GM12872 (cell line): ENCODE measurements around the gene FOXP1.
A peak's percentile ranks its signal among the peaks of the same experiment; 100 is the strongest.

Experiments
- TF ChIP-seq, protein P1 (sequence below): IDR thresholded peaks from 3 replicates; pipeline ENCODE4 v1.5.1; 2011; ENCODE audit warnings: low read depth, mild to moderate bottlenecking, low read length, moderate library complexity; ENCODE audit not compliant: insufficient read depth

The FOXP1 gene

DNA sequence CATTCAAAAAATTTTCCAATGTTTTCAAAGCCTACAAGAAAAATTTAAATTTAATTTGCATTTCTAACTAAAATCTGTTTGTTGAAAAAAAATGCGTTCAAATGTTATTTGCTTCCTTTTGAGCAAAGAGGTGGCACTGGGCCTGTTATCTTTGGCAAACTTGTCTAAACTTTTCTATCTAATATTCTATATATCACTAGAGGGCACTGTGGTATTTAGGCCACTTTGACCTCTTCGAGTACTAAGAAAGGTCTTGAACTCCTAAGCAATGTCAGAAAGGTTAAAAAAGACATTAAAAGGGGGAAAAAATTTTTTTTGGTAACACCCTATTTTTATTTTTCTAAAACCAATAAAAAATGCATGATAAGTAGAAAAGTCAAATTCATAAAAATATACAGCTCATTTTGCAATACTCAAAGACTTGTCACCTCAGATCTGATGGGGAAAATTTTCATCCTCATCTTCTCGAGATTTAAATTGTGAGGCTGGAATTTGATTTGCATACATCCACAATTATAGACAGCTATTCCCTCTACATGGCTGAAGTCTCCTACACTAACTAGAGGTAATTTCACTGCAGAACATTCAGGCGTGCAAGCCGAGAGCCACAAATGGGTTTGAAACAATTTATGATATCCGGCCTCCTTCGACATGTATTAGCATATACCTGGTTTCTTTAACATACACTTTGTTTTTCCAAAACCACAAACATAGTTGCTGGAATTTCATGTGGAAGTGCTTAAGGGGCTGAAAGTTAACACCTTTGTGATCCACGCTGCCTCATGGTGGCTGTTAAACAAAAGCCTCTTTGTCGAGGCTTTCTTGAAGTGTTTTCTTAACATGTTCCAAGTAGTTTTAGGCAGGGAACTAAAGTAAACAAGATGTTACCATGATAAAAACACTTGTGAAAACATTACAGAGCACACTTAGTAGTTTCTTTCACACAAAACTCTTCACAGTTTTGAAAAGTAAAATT is 576.4 kb downstream of the FOXP1 start:
- TF ChIP-seq, protein P1, sequence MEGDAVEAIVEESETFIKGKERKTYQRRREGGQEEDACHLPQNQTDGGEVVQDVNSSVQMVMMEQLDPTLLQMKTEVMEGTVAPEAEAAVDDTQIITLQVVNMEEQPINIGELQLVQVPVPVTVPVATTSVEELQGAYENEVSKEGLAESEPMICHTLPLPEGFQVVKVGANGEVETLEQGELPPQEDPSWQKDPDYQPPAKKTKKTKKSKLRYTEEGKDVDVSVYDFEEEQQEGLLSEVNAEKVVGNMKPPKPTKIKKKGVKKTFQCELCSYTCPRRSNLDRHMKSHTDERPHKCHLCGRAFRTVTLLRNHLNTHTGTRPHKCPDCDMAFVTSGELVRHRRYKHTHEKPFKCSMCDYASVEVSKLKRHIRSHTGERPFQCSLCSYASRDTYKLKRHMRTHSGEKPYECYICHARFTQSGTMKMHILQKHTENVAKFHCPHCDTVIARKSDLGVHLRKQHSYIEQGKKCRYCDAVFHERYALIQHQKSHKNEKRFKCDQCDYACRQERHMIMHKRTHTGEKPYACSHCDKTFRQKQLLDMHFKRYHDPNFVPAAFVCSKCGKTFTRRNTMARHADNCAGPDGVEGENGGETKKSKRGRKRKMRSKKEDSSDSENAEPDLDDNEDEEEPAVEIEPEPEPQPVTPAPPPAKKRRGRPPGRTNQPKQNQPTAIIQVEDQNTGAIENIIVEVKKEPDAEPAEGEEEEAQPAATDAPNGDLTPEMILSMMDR: peak; percentile 33; the same call in 1 of the 3 replicates

DNA sequence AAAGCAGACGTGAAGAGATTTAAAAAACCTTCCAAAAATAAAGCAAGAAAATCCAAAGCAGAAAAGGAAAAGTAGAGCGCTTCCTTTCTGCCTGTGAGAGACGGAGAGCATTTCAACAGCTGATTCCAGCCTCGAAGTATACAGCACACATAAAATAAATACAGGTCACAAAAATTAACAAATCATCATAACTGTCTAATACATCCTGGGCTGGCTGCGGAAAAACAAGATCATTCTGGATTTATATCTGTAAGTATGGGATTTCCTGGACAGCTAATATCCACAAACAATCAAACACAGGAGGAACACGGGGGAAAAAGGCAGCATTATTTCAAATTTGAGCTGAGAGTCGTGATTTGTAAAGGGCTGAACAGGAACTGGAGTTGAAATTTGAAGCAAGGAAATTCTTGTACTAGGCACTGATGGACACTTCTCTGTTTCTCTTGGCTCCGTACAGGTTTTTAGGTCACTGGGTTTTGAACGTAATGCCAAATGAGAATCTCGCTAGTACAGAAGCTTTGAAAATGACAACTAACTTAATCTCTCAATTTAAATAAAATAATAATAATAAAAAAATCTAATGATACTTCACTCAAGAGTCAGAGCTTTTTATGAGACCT is 577.7 kb downstream of the FOXP1 start:
- TF ChIP-seq, protein P1: no peak

DNA sequence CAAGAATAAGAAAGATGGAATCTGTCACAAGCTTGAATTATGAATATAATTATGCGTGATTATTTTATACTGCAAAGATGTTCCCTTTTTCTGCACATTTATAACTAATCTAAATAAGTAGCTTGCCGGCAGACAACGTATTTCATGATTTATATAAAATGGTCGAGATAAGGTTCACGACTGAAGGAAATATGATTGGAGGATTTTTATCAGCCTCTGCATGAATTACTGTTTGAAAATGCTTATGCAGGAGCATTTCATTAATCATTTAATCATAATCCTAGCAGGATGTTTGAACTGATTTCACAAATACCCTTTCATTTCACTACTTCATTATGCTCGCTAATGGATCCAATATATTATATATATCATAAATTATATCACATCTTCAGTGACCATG is 580.0 kb downstream of the FOXP1 start:
- TF ChIP-seq, protein P1: no peak

DNA sequence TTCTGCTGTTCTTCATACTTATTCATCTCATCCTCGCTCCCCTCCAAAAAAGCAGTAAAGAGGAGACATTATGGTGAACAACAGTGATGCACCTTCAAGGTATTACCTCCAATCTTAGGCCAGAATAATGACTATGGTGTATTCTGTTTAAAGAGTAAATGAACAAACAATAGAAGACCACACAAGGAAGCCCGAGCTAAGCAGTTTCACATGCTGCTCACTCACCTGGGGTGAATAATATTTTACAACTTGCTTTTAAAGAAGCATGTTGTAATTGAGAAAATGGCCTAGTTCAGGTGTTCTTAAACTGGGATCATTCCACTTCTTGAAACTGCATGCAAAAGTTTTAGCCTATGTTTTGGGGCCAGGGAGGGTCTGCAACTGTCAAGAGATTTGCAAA is 581.2 kb downstream of the FOXP1 start:
- TF ChIP-seq, protein P1: no peak

DNA sequence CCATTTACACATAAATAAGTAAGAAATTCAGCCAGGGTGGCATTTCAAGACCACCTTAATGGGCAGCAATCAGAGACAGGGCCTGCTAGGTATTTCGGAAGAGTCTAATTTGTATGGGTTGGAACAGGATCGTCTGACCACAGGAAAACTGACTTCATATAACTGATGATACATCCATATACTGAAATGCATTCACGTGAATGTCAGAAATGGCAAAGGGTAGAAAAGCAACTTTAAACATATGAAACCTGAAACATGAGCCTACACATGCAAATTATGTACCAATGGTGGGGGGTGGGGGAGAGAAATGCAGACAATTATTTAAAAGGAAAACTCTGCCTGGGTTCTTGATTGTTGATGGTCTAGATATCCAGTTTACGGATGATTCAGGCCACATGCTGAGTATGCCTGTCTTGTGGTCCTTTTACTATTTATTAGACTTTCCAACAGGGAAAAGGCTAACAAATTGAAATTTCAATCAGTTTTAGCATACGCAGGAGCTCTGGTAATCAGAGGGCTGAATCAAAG is 582.2 kb downstream of the FOXP1 start:
- TF ChIP-seq, protein P1: no peak

DNA sequence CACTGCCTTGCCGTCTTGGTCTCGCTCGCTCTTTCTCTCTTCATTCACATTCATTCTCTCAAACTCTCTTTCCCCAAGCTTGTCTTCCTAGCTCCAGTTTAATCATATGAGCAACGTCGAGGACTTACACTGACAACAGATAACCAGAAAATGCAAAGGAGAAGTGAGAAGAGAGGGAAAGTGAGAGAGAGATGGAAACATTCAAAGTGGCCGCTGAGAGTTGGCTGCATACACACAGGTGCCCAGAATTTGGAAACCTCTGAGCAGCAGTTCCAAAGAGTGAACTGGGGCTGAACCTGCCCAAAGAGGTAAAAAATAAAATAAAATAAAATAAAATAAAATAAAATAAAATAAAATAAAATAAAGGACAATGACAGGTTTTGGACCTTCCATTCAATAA is 583.0 kb downstream of the FOXP1 start:
- TF ChIP-seq, protein P1: no peak

DNA sequence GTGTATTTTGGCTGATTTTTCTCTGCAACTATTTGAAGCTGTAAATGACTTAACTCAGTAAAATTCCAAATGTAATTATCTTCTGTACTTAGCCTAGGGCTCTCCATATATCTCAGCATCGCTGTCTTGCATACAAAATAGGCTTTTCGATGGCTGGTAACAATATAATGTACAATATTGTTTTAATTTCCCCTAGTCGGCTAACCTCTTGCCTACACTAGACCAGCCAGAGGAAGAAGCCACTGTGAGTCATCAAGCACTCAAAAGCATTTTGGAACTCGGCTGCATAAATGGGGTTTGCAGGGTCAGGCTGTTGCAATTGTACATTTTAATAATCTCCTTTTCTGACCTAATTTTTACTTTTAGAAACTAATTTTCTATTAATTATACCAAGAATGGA is 583.8 kb downstream of the FOXP1 start:
- TF ChIP-seq, protein P1: no peak
